ENCODE data around the gene AACS. TPM values are rescaled to one million over a fixed set of nuclear protein-coding genes. Genes with fewer than 3 reads are reported as not detected.

The AACS gene
- total and polyA plus RNA-seq, 2 experiments from 2014 or later: 24.2 to 33.2 TPM

DNA sequence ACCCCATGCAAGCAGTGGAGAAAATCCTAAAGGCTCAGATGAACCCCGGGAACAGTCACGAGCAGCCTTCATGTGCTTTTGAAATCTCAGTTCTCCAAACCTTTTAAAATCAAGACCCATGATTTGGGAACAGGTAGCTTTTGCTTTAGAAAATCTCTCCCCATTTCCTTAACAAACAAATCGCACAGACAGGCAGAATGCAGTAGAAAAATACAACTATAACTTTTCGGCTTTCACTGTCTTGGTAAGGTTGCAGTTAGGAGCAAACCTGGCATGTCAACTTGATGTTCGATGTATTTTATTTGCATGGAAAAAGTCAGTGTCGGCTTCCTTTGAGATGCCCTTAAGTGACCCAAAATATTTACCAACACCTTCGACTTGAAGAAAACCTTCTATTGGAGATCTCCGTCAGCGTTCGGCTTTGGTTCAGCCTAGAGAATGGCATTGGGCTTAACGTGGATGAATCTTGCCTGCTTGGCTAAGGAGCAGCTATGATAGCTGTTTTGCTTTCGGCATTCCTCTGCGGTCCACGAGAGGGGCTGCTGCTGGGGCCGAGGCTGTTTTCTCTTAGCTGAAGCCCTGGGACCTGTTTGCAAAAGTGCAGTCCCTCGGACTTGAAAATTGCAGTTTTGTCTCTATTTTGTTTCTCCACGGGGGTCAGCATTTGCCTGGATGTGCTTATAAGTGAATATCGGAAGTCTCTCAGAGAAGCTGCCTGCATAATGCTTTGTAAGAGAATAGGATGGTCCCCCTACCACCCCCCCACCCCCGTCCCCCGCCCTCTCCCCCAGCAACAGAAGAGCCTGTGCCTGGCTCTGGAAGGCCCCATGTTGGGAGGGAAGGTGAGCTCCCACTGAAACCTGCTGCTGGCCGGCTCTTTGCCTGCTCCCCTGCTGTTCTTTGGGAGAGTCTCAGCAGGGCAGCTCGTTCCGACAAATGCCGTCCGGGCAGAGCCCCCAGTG lies 122.8 kb downstream of the AACS start:
- WGBS (ENCODE audit: low lambda C conversion rate, missing lambda C conversion rate): 3% methylated on average over 25 of the region's 25 CpGs
- H3K4me1 ChIP-seq (ENCODE audit: insufficient read depth): peaks cover 11% of the 10 kb centered on the region
- TF ChIP-seq, protein P1, sequence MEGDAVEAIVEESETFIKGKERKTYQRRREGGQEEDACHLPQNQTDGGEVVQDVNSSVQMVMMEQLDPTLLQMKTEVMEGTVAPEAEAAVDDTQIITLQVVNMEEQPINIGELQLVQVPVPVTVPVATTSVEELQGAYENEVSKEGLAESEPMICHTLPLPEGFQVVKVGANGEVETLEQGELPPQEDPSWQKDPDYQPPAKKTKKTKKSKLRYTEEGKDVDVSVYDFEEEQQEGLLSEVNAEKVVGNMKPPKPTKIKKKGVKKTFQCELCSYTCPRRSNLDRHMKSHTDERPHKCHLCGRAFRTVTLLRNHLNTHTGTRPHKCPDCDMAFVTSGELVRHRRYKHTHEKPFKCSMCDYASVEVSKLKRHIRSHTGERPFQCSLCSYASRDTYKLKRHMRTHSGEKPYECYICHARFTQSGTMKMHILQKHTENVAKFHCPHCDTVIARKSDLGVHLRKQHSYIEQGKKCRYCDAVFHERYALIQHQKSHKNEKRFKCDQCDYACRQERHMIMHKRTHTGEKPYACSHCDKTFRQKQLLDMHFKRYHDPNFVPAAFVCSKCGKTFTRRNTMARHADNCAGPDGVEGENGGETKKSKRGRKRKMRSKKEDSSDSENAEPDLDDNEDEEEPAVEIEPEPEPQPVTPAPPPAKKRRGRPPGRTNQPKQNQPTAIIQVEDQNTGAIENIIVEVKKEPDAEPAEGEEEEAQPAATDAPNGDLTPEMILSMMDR (IDR thresholded peaks at IDR 0.05; ENCODE audit: poor library complexity): no peak
- peak; percentile 87 for TF ChIP-seq EZH2phosphoT487 (IDR thresholded peaks at IDR 0.05; ENCODE audit: low read depth, severe bottlenecking, unreplicated experiment)
- H4K20me1 ChIP-seq (ENCODE audit: insufficient read depth, poor library complexity, severe bottlenecking): no peaks in the 10 kb centered on the region
- no peaks in the 10 kb centered on the region for H3K36me3 ChIP-seq (replicated peaks; ENCODE audit: insufficient read depth, low read depth)
- no peaks in the 10 kb centered on the region for H3K9me2 ChIP-seq (replicated peaks; ENCODE audit: insufficient read depth)
- no peak overlapping the region for H2AFZ ChIP-seq
- no peak overlapping the region for H3K4me3 ChIP-seq
- no peaks in the 10 kb centered on the region for H3K9me3 ChIP-seq (ENCODE audit: low read depth)
- H3K27me3 ChIP-seq: peaks cover 69% of the 10 kb centered on the region
- peak overlapping the region; percentile 86 for H3K4me2 ChIP-seq
- H3K27ac ChIP-seq: no peak overlapping the region
- H3K79me2 ChIP-seq: no peaks in the 10 kb centered on the region
- no peak for DNase-seq (ENCODE audit: low spot score)

DNA sequence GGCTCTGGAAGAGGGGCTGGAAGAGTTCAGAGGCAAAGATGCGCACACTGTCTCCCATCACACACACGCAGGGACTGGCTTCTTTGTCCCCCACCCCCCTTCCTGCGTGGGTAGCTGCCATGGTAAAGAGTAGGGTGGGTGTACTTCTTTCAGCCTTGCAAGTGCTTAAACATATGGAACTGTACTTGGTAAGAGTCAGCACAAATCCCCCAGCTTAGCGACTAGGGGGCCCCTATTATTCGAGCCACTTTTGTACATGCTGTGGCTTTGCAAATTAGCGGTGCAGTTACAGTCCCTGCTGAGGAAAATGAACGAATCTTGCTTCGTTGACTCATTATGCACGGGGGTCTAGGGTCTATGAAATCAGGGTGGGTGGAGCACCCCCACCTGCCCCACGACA lies 123.8 kb downstream of the AACS start:
- DNase-seq (ENCODE audit: low spot score): no peak
- no peaks in the 10 kb centered on the region for H3K9me2 ChIP-seq (replicated peaks; ENCODE audit: insufficient read depth)
- no peaks in the 10 kb centered on the region for H3K79me2 ChIP-seq
- TF ChIP-seq EZH2 (IDR thresholded peaks at IDR 0.05; ENCODE audit: borderline replicate concordance): no peak
- TF ChIP-seq EZH2phosphoT487 (IDR thresholded peaks at IDR 0.05; ENCODE audit: low read depth, severe bottlenecking, unreplicated experiment): no peak
- TF ChIP-seq, protein P1 (IDR thresholded peaks at IDR 0.05; ENCODE audit: poor library complexity): no peak
- H3K9me3 ChIP-seq (ENCODE audit: low read depth): no peaks in the 10 kb centered on the region
- peaks cover 73% of the 10 kb centered on the region for H3K27me3 ChIP-seq
- H2AFZ ChIP-seq: no peak overlapping the region
- no peak overlapping the region for H3K4me3 ChIP-seq
- H3K4me1 ChIP-seq (ENCODE audit: insufficient read depth): peaks cover 11% of the 10 kb centered on the region
- H3K36me3 ChIP-seq (replicated peaks; ENCODE audit: insufficient read depth, low read depth): no peaks in the 10 kb centered on the region
- H4K20me1 ChIP-seq (ENCODE audit: insufficient read depth, poor library complexity, severe bottlenecking): no peaks in the 10 kb centered on the region
- H3K27ac ChIP-seq: no peak overlapping the region
- WGBS (ENCODE audit: low lambda C conversion rate, missing lambda C conversion rate): 18% methylated on average over 10 of the region's 10 CpGs
- H3K4me2 ChIP-seq: no peak overlapping the region

DNA sequence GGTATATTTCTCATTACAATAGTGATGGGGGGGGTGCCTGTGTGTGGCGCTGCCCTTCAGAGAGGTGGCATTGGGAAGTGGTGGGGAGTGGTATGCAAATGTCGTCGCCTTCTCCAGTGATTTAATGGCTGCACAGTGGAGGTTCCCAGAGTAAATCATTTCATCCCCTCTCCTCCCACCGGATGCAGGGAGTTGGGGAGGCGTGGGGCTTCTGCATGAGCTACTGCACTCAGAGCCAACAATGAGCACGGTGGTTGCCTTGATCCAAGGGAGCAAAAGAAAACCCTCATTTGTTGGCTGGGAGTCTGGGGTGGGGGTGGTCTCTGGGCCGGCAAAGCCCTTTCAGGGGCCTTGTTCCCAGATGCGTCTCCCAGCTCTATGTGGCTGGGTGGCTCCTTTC lies 124.3 kb downstream of the AACS start:
- WGBS (ENCODE audit: low lambda C conversion rate, missing lambda C conversion rate): 41% methylated on average over 8 of the region's 8 CpGs
- H3K4me2 ChIP-seq: no peak overlapping the region
- H3K4me3 ChIP-seq: no peak overlapping the region
- no peak overlapping the region for H3K27ac ChIP-seq
- no peaks in the 10 kb centered on the region for H3K36me3 ChIP-seq (replicated peaks; ENCODE audit: insufficient read depth, low read depth)
- peaks cover 11% of the 10 kb centered on the region for H3K4me1 ChIP-seq (ENCODE audit: insufficient read depth)
- H3K9me2 ChIP-seq (replicated peaks; ENCODE audit: insufficient read depth): no peaks in the 10 kb centered on the region
- no peak for TF ChIP-seq EZH2phosphoT487 (IDR thresholded peaks at IDR 0.05; ENCODE audit: low read depth, severe bottlenecking, unreplicated experiment)
- TF ChIP-seq, protein P1 (IDR thresholded peaks at IDR 0.05; ENCODE audit: poor library complexity): no peak
- no peak for TF ChIP-seq EZH2 (IDR thresholded peaks at IDR 0.05; ENCODE audit: borderline replicate concordance)
- no peaks in the 10 kb centered on the region for H4K20me1 ChIP-seq (ENCODE audit: insufficient read depth, poor library complexity, severe bottlenecking)
- no peaks in the 10 kb centered on the region for H3K79me2 ChIP-seq
- DNase-seq (ENCODE audit: low spot score): no peak
- no peak overlapping the region for H2AFZ ChIP-seq
- H3K27me3 ChIP-seq: peaks cover 73% of the 10 kb centered on the region
- H3K9me3 ChIP-seq (ENCODE audit: low read depth): no peaks in the 10 kb centered on the region

Data from hepatocyte (in vitro differentiated cells).